Neural progenitor cell (in vitro differentiated cells): ENCODE results near the gene LRFN2.

Experiments
- EZH2 ChIP-seq: fragments of 200-600 bp; sonication (generic); IDR thresholded peaks from 2 replicates; pipeline ENCODE4 v1.6.1; 2017; ENCODE audit warnings: antibody characterized with exemption, mild to moderate bottlenecking, moderate library complexity
- EZH2phosphoT487 ChIP-seq: fragments of 200-600 bp; sonication (generic); IDR thresholded peaks from 2 replicates; pipeline ENCODE4 v1.6.1; 2017; ENCODE audit warnings: antibody characterized with exemption
- TF ChIP-seq, protein P1 (sequence below): fragments of 200-600 bp; sonication (generic); IDR thresholded peaks from 2 replicates; pipeline ENCODE4 v1.5.1; 2017; ENCODE audit warnings: antibody characterized with exemption, mild to moderate bottlenecking

DNA sequence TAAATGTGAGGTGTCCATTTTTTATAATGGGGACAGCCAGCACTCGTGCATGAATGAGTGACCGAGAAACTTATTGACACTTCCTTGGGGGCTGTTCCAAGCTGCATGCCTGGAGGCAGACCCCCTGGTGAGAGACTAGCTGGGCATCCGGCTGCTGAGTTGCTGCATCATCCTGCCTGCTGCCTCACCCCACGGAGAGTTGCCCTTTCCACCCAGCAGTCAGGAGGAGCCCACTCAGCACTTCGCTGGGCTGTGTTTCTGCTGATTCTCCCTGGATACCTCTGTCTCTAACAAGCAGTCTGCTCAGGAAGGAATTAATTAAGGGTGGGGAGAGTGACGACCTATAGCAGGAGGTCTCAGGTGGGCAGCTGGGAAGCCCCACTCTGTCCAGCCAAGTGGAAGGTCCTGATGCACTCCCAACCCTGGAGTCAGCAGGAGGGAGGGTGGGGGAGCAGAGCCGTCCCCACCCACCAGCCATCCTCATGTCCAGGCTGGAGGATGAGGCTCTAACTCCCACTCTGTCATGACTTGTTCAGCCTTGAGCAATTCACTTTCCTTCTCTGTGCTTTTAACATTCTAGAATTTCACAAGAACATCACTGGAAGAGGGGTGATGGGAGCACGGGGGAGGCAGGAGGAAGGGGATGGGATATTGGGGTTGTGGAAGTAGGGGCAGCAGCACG, 177.3 kb downstream of the LRFN2 start:
- no peak for TF ChIP-seq EZH2
- TF ChIP-seq, protein P1, sequence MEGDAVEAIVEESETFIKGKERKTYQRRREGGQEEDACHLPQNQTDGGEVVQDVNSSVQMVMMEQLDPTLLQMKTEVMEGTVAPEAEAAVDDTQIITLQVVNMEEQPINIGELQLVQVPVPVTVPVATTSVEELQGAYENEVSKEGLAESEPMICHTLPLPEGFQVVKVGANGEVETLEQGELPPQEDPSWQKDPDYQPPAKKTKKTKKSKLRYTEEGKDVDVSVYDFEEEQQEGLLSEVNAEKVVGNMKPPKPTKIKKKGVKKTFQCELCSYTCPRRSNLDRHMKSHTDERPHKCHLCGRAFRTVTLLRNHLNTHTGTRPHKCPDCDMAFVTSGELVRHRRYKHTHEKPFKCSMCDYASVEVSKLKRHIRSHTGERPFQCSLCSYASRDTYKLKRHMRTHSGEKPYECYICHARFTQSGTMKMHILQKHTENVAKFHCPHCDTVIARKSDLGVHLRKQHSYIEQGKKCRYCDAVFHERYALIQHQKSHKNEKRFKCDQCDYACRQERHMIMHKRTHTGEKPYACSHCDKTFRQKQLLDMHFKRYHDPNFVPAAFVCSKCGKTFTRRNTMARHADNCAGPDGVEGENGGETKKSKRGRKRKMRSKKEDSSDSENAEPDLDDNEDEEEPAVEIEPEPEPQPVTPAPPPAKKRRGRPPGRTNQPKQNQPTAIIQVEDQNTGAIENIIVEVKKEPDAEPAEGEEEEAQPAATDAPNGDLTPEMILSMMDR, result no peak
- TF ChIP-seq EZH2phosphoT487, result no peak
